Stomach (tissue), 4 donors: Measurements from ENCODE around the gene SLC9A6.

Experiments
- POLR2AphosphoS5 ChIP-seq, 3 donors: sonication (generic); formaldehyde crosslinking; IDR thresholded peaks; one replicate each; pipeline ENCODE4 v1.6.1; 2016; ENCODE audit warnings: antibody characterized with exemption in 3 of 3
- TF ChIP-seq, protein P1 (sequence below), 7 experiments: fragments of 450-650 bp in 4 of 7; fragments of 200-600 bp in 3 of 7; sonication (generic) in 3 of 7; IDR thresholded peaks; one replicate each; pipeline ENCODE4 v1.5.1; 2016 to 2019; ENCODE audit warnings: antibody characterized with exemption in 7 of 7, control low read depth in 2 of 7, mild to moderate bottlenecking in 1 of 7

DNA sequence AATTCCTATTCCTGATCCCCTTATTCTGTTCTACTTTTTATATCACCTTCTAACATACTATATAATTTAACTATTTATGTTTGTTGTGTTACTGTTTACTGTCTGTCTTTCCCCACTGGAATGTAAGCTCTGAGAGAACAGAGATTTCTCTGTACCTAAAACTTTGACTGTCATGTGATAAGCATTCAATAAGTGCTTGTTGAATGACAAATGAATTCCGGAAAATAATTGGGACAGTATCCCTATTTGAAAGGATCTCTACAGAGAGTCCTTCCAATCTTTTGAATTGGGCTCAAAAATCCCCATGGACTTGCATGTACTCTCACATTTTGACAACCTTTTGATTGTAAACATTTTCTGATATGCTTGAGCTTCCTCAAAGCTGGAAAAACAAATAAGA lies 9.8 kb upstream of the SLC9A6 start:
- TF ChIP-seq, protein P1, sequence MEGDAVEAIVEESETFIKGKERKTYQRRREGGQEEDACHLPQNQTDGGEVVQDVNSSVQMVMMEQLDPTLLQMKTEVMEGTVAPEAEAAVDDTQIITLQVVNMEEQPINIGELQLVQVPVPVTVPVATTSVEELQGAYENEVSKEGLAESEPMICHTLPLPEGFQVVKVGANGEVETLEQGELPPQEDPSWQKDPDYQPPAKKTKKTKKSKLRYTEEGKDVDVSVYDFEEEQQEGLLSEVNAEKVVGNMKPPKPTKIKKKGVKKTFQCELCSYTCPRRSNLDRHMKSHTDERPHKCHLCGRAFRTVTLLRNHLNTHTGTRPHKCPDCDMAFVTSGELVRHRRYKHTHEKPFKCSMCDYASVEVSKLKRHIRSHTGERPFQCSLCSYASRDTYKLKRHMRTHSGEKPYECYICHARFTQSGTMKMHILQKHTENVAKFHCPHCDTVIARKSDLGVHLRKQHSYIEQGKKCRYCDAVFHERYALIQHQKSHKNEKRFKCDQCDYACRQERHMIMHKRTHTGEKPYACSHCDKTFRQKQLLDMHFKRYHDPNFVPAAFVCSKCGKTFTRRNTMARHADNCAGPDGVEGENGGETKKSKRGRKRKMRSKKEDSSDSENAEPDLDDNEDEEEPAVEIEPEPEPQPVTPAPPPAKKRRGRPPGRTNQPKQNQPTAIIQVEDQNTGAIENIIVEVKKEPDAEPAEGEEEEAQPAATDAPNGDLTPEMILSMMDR (IDR thresholded peaks at IDR 0.05) = no peak
- no peak for TF ChIP-seq POLR2AphosphoS5 (IDR thresholded peaks at IDR 0.05)
